ENCODE results near the gene EXOC6. TPM values are rescaled to one million over a fixed set of nuclear protein-coding genes. Genes with fewer than 3 reads are reported as not detected.

The EXOC6 gene
- total RNA-seq, 3 donors from 2014 or later (not counting 1 experiment from before 2014, with no cell fraction given) = 12.1 to 18.2 (median 16.1) TPM

- WGBS (ENCODE audit: insufficient coverage) = 56% methylated on average over 45 of the region's 45 CpGs
- no peak overlapping the region for H3K27ac ChIP-seq (ENCODE audit: low read length)
- H3K4me3 Mint-ChIP-seq = peak overlapping the region; percentile 47
- no peaks in the 10 kb centered on the region for H3K9me3 ChIP-seq (ENCODE audit: control insufficient read depth, insufficient read depth, low read length)
- no peak overlapping the region for H3K27ac Mint-ChIP-seq
- ATAC-seq = no peak
- H3K4me1 ChIP-seq (ENCODE audit: control insufficient read depth, insufficient read depth, low read length) = peaks cover 19% of the 10 kb centered on the region
- TF ChIP-seq CTCF (IDR thresholded peaks at IDR 0.05) = no peak
- peaks cover 7% of the 10 kb centered on the region for H3K27me3 ChIP-seq (ENCODE audit: control insufficient read depth, insufficient read depth, low read length)
- H3K27me3 Mint-ChIP-seq (ENCODE audit: low read depth in 2 of 2) = peaks cover 22 to 27% of the 10 kb centered on the region in 2 donors
- peaks cover 3% of the 10 kb centered on the region for H3K36me3 ChIP-seq (ENCODE audit: control insufficient read depth, insufficient read depth, low read length)
- H3K4me3 ChIP-seq (ENCODE audit: low read length) = no peak overlapping the region
- intact Hi-C loops (cut with micrococcal nuclease) = no loop called here
- no peaks in the 10 kb centered on the region for H3K9me3 Mint-ChIP-seq
- peaks cover 10% of the 10 kb centered on the region for H3K36me3 Mint-ChIP-seq
- no peak for DNase-seq
- H3K4me1 Mint-ChIP-seq = peaks cover 13 to 14% of the 10 kb centered on the region in 2 donors
Observed at GRCh38 chr10:93060887-93061593, 212.7 kb downstream of the EXOC6 start.

DNA sequence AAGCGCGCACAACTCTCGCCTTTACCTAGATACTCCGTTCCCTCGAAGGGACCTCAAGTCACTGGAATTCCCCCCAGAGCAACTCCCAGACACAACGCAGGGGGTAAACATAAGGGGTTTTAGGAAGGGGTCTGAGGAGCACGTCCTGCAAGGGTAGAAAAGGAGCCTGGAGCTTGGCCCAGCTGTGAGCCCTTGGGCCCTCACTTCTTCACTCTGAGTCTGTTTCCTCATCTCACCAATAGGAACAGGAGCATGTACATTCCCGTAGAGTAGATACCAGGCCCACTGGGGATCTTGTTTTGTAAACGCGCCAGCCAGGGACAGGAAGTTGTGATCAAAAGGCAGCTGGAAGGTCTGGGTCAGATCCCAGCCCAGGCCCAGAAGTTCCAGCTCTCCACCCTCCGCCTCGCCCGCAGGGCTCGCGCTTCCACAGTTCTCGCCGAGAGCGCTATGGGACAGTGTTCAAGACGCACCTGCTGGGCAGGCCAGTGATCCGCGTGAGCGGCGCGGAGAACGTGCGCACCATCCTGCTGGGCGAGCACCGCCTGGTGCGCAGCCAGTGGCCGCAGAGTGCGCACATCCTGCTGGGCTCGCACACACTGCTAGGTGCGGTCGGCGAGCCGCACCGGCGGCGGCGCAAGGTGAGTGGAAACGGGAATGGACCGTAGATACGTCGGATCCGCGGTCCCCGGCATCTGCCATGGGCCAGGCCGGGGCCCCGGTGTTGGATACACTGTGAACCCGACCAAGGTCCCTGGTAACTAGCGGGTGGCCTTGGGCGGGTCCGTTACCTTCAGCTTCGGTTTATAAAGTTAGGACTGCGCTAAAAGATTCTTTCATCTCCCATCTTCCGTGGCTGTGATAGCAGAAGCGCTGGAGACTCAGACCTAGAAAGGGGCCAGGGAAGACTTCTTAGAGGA lies 213.5 kb downstream of the EXOC6 start:
- peaks cover 7% of the 10 kb centered on the region for H3K27me3 ChIP-seq (ENCODE audit: control insufficient read depth, insufficient read depth, low read length)
- H3K27me3 Mint-ChIP-seq (ENCODE audit: low read depth in 2 of 2) = peaks cover 25 to 33% of the 10 kb centered on the region in 2 donors
- peaks cover 19% of the 10 kb centered on the region for H3K4me1 ChIP-seq (ENCODE audit: control insufficient read depth, insufficient read depth, low read length)
- no peak for DNase-seq
- H3K36me3 Mint-ChIP-seq = peaks cover 10% of the 10 kb centered on the region
- intact Hi-C loops (cut with micrococcal nuclease) = no loop called here
- H3K27ac ChIP-seq (ENCODE audit: low read length) = no peak overlapping the region
- H3K4me1 Mint-ChIP-seq = peaks cover 13 to 14% of the 10 kb centered on the region in 2 donors
- no peak for TF ChIP-seq CTCF (IDR thresholded peaks at IDR 0.05)
- no peak overlapping the region for H3K4me3 ChIP-seq (ENCODE audit: low read length)
- H3K9me3 ChIP-seq (ENCODE audit: control insufficient read depth, insufficient read depth, low read length) = no peaks in the 10 kb centered on the region
- peak overlapping the region; percentile 67 for H3K4me3 Mint-ChIP-seq
- peaks cover 3% of the 10 kb centered on the region for H3K36me3 ChIP-seq (ENCODE audit: control insufficient read depth, insufficient read depth, low read length)
- no peaks in the 10 kb centered on the region for H3K9me3 Mint-ChIP-seq
- WGBS (ENCODE audit: insufficient coverage) = 12% methylated on average over 56 of the region's 57 CpGs
- no peak overlapping the region for H3K27ac Mint-ChIP-seq
- ATAC-seq = peak in 2 of 3 donors; percentile 18 to 35

- no peaks in the 10 kb centered on the region for H3K9me3 Mint-ChIP-seq
- peak; percentile 42 to 80 (median 47) for ATAC-seq
- peaks cover 33 to 41% of the 10 kb centered on the region in 2 donors for H3K27me3 Mint-ChIP-seq (ENCODE audit: low read depth in 2 of 2)
- H3K27ac Mint-ChIP-seq = no peak overlapping the region
- H3K36me3 ChIP-seq (ENCODE audit: control insufficient read depth, insufficient read depth, low read length) = peaks cover 3% of the 10 kb centered on the region
- peak overlapping the region; percentile 67 for H3K4me3 Mint-ChIP-seq
- DNase-seq = peak in 1 of 2 donors; percentile 62
- no peaks in the 10 kb centered on the region for H3K9me3 ChIP-seq (ENCODE audit: control insufficient read depth, insufficient read depth, low read length)
- intact Hi-C loops (cut with micrococcal nuclease) = no loop called here
- H3K4me1 Mint-ChIP-seq = peaks cover 13 to 14% of the 10 kb centered on the region in 2 donors
- H3K4me3 ChIP-seq (ENCODE audit: low read length) = no peak overlapping the region
- no peak for TF ChIP-seq CTCF (IDR thresholded peaks at IDR 0.05)
- no peak overlapping the region for H3K27ac ChIP-seq (ENCODE audit: low read length)
- 2% methylated on average over 68 of the region's 68 CpGs for WGBS (ENCODE audit: insufficient coverage)
- peaks cover 7% of the 10 kb centered on the region for H3K27me3 ChIP-seq (ENCODE audit: control insufficient read depth, insufficient read depth, low read length)
- peaks cover 19% of the 10 kb centered on the region for H3K4me1 ChIP-seq (ENCODE audit: control insufficient read depth, insufficient read depth, low read length)
- H3K36me3 Mint-ChIP-seq = peaks cover 10% of the 10 kb centered on the region
Observed at GRCh38 chr10:93062514-93063143, 214.3 kb downstream of the EXOC6 start.
